Stimulated activated CD8-positive, alpha-beta memory T cell treated with anti-CD3 and anti-CD28 coated beads, Interleukin-4, amount 100 ng/mL, for 24 hours (primary cell): ENCODE measurements around the gene PGK1.
"Not testable (repeated sequence)": the region's sequence is repeated elsewhere in the genome, so short reads cannot be mapped to it uniquely, and the experiment has no call there.

ENCODE experiments used
- DNase-seq: peaks from one replicate; pipeline ENCODE4 v3.0.0-alpha.2; 2020; ENCODE audit warnings: low read depth

The PGK1 gene

DNA sequence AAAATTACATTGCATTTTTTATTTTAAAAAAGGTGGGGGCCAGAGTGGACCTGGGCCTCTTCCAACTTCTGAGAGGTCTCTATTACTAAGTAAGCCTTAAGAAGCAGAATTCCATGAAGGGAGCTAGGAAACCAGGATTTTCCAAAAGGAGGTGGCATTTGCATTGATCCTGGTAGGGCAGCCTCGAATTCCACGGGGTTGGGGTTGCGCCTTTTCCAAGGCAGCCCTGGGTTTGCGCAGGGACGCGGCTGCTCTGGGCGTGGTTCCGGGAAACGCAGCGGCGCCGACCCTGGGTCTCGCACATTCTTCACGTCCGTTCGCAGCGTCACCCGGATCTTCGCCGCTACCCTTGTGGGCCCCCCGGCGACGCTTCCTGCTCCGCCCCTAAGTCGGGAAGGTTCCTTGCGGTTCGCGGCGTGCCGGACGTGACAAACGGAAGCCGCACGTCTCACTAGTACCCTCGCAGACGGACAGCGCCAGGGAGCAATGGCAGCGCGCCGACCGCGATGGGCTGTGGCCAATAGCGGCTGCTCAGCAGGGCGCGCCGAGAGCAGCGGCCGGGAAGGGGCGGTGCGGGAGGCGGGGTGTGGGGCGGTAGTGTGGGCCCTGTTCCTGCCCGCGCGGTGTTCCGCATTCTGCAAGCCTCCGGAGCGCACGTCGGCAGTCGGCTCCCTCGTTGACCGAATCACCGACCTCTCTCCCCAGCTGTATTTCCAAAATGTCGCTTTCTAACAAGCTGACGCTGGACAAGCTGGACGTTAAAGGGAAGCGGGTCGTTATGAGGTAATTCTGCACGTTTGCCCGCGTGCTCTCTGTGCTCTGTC, at the start of gene PGK1:
PGK1 (plus strand) TSS at position 626 of the 824 bp plus-strand sequence; CDS start at position 719, 93 bp downstream.
- DNase-seq, result peak; percentile 86

DNA sequence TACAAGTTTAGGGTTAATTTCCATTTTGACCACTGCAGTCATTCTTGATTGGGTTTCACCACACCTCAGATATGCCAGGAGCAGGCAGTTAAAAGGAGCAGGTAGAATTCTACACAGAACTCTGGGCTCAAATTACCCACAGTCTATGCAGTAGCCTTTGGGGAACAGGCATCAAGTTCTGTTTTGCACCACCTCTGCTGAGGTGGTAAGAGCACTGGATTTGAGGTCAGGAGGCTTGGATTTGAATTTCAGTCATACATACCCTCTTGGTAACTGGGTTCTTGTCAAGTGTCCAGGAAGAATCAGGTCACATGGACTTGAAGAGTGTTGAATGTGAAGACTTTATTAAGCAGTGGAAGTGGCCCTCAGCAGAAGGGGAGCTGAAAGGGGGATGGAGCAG, 40.4 kb upstream of the PGK1 start:
- no peak for DNase-seq

DNA sequence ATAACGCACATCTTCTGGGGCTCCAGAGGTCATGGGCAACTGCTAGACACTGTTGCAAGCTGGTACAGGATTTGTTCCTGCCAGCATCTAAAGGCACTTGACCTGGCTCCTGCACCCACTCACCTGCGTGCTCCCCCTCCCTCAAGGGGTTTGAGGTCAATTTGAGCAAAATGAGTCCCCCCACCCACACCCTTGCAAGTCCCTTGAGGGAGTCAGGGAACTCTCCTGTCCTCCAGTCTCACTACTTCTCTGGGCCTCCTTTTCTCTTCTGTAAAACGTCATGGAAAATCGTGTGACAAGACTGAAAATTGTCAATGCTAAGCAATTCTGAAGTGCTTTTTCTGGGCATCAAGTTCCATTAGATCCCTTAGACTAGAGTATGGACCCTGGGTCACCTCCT, 39.9 kb upstream of the PGK1 start:
- DNase-seq, result no peak

DNA sequence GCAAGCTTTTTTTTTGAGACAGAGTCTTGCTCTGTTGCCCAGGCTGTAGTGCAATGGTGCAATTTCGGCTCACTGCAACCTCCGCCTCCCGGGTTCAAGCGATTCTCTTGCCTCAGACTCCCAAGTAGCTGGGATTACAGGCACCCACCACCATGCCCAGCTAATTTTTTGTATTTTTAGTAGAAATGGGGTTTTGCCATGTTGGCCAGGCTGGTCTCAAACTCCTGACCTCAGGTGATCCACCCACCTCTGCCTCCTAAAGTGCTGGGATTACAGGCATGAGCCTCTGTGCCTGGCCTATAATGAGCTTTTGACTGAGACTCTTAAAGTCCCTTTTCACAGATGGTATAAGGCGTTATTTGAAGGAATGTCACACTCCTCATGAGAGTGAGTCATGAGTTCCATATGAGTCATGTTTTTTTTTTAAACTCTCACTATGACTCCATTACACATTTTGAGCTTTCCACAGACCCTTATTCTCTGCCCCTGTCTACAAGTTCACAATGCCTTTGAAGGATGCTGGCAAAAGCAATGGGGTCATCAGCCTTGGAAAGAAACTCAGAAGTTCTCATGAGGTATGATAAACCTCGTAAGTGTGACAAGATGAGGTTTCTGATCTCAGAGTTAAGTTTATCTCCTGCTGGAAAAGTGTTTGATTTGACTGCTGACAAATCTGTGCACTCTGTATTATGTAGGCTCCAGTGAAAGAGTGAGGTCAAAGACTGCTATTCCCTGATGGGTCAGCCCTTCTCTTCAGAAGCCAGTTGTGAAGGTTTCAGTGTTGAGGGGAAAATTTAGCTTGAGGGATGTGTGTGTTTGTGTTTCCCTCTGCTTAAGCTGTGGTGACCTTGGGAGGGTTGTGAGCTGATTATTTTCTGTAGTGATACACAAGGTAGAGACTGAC, 39.1 kb upstream of the PGK1 start:
- not testable (repeated sequence) for DNase-seq

DNA sequence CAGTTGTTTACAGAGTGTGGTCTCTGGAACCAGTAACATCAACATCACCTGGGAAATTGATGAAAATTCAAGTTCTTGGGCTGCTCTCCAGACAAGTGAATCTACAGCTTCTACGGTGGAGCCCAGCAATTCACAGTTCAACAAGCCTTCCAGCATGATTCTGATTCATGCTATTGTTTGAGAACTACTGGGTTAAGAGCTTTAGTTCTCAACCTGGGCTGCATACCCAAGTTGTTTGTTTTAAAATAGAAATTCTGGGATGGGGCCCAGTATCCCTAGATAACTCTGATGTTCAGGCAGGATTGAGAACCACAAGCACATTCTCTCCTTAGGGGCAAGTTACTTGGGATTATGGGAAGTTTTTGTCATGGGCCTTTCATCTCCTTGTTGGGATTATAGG, 37.9 kb upstream of the PGK1 start:
- DNase-seq, result no peak

DNA sequence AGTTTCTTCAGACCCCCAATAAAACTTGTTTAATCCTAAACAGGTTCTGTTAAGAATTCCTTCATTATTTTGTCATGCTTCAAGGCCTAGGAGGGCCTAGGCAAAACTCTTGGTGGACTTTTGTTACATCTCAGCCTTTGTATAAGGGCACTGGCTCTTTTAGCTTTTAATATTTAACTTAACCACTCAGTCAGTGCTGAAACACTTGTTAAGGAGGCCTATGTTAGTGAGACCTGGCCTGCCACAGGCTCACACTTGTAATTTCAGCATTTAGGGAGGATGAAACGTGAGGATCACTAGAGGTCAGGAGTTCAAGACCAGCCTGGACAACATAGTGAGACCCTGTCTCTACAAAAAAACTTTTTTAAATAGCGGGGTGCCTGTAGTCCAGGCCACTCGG, 32.7 kb upstream of the PGK1 start:
- no peak for DNase-seq

DNA sequence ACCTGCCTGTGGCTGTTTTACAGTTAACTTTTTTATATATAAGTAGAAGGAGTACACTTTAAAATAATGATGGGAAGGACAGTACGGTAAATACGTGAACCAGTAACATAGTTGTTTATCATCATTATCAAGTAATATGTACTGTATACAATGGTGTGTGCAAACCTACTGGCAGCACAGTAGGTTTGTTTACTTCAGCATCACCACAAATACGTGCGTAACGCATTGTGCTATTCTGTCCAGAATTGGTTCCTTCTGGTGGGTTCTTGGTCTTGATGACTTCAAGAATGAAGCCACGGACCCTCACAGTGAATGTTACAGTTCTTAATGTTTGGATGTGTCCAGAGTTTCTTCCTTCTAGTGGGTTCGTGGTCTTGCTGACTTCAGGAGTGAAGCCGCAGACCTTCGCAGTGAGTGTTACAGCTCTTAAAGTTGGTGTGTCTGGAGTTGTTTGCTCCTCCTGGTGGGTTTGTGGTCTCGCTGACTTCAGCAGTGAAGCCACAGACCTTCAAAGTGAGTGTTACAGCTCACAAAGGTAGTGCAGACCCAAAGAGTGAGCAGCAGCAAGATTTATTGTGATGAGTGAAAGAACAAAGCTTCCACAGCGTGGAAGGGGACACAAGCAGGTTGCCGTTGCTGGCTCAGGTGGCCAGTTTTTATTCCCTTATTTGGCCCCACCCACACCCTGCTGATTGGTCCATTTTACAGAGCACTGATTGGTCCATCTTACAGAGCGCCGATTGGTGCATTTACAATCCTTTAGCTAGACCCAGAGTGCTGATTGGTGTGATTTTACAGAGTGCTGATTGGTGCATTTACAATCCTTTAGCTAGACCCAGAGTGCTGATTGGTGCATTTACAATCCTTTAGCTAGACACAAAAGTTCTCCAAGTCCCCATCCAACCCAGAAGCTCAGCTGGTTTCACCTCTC, 30.6 kb upstream of the PGK1 start:
- DNase-seq, result not testable (repeated sequence)

DNA sequence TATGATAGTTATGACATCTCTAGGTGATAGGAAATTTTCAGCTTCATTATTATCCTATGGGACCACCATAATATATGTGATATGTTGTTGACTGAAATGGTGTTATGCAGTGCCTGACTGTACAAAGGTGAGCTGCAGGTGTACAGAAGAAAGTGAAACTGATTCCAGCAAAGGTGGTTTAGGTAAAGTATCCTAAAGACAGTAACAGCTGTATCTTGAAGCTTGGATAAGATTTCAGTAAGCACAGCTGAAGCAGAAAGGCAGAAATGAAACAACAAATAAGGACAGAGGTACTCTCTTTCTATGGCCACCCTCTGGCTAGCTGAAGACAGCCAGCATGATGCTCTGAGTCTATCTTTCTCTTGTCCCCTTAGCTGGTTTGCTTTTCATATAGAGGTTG, 30.0 kb upstream of the PGK1 start:
- DNase-seq, result no peak

DNA sequence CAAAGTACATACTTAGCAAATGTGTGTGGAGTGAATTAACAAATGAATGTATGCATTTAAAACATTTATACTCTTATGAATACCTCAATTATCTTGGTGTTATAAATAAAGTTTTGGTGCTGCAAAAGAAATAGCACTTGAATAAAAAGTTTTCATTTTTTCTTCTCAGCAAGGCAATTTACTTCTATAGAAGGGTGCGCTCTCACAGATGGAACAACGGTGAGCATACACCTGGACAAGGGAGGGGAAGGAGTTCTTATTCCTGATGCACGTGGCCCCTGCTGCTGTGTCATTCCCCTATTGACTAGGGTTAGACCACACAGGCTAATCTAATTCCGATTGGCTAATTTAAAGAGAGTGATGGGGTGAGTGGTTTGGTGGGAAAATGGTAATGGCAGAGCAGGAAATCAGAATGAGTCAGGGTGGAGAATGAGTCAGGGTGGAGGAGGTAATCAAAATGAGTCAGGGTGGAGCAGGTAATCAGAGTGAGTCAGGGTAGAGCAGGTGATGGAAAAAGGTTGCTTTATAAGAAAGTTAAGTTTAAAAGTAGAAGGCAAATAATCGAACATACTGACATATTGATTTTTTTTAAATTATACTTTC, 28.2 kb upstream of the PGK1 start:
- DNase-seq, result no peak

DNA sequence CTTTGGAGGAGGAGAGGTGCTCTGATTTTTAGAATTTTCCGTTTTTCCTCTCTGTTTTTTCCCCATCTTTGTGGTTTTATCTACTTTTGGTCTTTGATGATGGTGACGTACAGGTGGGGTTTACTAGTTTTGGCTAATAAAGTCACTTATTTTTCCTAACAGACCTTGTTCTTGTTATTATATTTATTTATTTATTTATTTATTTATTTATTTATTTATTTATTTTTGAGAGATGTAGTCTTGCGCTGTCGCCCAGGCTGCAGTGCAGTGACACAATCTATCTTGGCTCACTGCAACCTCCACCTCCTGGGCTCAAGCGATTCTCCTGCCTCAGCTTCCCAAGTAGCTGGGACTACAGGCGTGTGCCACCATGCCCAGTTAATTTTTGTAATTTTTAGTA, 22.6 kb upstream of the PGK1 start:
- DNase-seq, result not testable (repeated sequence)

DNA sequence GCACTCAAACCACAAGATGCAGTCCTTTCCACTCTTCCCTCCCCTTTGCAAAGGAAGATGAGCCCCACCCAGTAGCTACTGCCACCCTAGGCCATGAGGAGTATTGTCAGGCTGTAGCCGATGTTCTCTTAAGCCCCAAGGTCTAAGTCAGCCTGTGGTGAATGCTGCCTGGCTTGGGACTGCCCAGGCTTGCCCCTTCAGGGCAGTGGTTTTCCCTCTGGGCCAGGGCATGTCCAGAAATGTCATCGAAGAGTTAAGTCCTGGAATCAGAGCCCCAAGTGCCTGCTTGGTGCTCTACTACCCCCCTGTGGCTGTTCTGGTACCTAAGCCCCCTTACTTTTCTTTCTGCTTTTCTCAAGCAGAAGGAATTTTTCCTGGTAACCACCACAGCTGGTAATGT, 11.8 kb upstream of the PGK1 start:
- no peak for DNase-seq

DNA sequence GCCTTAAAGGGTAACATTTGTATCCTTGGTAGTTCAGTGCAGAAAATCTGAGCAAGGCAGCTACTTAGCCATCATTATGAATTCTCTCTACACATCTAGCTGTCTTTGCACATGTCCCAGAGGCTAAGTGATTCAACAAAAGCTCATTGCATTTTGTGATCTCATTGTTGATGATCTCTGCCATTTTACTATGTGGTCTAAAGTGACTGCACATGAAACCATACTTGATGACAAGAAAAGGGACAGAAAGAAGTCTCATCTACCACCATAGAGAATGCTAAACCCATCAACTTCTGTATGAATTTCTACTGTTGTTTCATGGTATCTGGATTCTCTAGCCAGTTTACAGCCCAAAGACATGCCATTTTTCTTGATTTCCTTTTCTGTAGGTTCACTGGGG, 5.9 kb upstream of the PGK1 start:
- DNase-seq, result no peak

DNA sequence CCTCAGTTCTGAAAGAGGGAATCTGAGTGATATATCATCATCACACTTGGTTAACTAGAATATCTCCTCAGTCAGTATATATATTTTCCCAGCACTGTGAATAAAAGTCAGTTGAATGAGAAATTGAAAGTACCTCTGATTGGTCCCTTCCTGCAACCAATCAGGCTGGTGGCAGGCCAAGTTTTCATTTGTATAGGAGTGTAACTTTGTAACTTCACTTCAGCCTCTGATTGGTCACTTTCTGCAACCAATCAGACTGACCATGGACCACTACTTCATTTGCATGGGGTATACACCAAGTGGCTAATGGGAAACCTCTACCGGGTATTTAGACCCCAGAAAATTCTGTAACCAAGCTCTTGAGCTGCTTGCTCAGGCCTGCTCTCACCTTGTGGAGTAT, 2.0 kb upstream of the PGK1 start:
- no peak for DNase-seq

DNA sequence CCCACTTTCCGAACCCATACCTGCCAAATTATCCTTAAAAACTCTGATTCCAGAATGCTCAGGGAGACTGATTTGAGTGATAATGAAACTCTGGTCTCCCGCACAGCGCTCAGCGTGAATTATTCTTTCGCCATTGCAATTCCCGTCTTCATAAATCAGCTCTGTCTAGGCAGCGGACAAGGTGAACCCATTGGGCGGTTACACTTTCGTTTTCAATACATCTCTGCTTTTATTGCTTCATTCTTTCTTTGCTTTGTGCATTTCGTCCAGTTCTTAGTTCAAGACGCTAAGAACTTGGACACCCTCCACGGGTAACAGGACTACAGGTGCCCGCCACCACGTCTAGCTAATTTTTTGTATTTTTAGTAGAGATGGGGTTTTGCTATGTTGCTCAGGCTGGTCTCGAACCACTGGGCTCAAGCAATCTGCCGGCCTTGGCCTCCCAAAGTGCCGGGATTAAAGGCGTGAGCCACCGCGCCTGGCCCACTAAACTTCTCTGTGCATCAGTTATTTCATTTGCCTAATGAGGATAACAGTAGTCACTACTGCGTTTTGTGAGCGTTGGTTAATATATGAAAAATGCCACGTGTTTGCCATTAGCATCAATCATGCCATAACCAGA, 936 bp upstream of the PGK1 start:
- no peak for DNase-seq

DNA sequence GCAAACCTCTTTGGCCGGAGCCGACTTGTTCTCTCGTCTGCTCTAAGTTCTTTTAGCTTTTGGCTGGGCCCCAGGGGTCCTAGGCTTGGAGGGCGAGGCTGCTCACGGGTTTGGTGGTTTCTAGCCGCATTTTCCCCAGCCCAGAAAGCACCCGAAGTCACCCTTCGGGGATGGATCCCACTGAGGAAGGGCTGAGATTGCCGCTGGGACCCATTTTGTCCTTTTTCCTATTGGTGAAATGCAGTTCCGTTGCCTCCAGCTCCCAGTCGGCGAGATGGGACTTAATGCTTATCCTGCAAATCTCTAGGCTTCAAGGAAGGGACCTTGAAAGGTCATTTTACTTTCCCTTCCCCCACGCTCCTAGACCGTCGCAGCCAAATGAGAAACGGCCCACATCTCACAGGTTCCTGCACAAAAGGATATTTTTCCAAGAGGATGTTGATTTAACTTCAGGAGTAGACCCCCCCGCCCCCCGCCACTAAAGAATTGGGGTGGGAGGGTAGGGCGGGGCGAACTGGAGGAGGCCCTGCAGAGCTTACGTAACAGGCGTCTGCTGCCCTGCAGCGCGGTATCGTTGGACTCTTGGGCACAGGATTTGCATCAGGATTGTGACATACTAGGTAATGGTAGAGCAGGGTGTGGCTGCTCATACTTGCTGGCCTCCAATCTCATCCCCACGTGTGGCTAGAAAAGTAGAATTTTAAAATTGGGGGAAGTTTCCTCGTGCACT, 564 bp downstream of the PGK1 start:
- no peak for DNase-seq

DNA sequence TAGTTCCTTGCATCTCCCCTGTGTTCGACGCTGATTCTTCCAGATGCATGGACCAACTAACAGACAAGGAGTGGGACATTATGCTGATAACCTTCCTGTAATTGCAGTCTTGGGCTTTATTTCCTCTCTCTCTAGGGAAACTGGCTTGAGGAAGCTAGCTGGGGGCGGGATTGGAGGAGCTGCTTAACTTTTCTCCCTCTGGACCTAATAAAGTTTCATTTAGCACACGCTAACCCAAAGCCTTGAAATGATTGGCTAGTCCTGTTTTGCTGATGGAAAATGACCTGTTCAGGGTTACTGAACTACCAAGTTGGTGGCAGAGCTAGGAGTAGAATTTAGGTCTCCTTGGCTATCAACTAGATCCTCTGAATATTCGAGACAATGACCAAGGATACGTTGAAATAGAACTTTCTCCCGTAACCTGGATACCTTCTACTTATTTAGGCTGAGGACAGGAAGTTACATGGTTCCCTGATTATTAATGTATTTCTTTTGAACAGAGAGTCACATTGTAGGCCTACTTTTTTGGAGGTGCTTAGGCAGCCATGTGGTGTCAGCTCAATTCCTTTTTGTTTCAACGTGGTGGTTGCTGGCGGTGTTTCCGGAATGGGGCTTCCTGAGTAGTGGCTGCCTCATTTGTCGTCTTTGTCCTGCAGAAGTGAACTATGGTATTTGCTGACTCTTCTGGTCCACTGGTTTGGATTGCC, 2.0 kb downstream of the PGK1 start:
- no peak for DNase-seq

DNA sequence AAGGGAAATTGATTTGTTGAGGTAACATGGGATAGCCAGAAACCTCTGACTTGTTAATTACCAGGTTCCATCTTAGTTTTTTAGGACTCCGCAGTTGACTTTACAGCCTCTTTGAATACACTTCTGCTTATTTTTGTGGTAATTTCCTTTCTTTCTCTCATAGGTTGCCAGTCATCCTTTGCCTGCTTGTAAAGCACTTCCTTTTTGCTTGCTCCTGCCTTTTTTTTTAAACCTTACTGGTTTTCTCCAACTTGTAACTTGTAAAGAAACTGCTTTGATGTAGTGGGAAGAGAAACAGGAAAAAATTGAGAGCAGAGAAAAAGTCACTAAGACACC, 2.6 kb downstream of the PGK1 start:
- DNase-seq, result no peak

DNA sequence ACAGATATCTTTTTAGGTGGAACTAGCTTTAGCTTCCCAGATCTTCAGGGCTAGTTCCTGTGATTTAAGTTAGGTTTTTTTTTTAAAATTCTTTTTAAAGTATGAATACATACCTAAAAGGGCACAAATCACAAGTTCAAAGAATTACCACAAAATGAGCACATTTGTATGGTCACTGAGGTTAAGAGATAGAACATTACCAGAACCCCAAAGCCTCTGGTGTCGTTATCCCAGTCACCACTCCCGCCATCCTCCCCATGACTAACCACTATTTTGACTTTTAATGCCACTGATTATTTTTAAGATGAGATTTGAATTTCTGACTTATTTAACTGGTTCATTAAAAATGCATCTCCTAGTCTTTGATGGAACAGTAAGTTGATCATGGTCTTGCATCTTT, 5.4 kb downstream of the PGK1 start:
- no peak for DNase-seq

DNA sequence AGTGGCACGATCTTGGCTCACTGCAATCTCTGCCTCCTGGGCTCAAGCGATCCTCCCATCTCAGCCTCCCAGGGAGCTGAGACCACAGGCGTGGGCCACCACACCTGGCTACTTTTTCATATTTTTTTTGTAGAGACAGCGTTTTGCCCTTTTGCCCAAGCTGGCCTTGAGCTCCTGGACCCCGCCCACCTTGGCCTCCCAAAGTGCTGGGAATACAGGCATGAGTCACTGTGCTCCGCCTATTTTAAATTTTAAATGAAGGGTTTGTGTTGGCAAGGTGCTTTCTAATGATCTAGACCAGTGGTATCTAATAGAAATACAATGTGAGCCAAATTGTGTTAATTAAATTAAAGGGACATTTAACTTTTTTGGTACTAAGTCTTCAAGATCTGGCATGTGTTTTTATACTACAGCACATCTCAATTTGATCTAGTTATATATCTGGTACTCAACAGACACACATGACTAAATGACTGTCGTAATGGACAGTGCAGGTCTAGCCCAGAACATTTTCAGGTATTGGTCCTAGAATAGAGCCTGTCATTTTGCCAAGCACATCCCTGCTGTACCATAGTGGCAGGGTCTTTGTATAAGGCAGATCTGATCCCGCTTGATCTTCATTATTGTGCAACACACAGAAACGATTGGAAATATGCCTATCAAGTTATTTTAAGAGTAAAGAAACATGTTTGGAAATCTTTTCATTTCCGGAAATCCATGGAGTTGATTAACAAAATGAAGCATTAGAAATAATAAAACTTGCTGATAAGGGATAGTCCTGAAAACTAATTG, 7.3 kb downstream of the PGK1 start:
- DNase-seq, result no peak
